OCI-LY7 (cell line): Measurements from ENCODE around the gene NFATC4. TPM values are rescaled to one million over a fixed set of nuclear protein-coding genes. Genes with fewer than 3 reads are reported as not detected.

ENCODE experiments used
- BruUV-seq: library from RNA; stranded (reverse); fragments of 400-500 nt; replicated peaks from 2 replicates; lab custom pipeline; 2021; lab: Mats Ljungman, UMichigan
- CTCF ChIA-PET: fragments of 300-600 bp; sonication (Branson Sonifier 250); formaldehyde crosslinking; loops from one replicate; lab custom pipeline; 2022; ENCODE audit warnings: antibody characterized with exemption; ENCODE audit not compliant: unreplicated experiment; lab: Charles Lee
- POLR2A ChIA-PET: fragments of 300-600 bp; sonication (Branson Sonifier 250); formaldehyde crosslinking; loops from one replicate; lab custom pipeline; 2022; ENCODE audit warnings: antibody characterized with exemption; lab: Charles Lee
- DNase-seq: peaks from one replicate; pipeline ENCODE4 v3.0.0-alpha.2; 2015; ENCODE audit warnings: low spot score
- H2AFZ ChIP-seq: fragments of 200-600 bp; sonication (generic), shearing (Covaris generic); 2 replicates; pipeline ENCODE4 v1.6.1; 2014; ENCODE audit warnings: mild to moderate bottlenecking, antibody characterized with exemption, low read length, moderate library complexity
- H3K27ac ChIP-seq: fragments of 200-600 bp; sonication (generic); 2 replicates; pipeline ENCODE4 v1.5.1; 2014; ENCODE audit warnings: mixed run types, low read depth, mild to moderate bottlenecking, moderate library complexity, low read length, inconsistent platforms; ENCODE audit not compliant: poor library complexity, severe bottlenecking
- H3K36me3 ChIP-seq: fragments of 200-600 bp; sonication (generic); 2 replicates; pipeline ENCODE4 v1.6.1; 2014; ENCODE audit warnings: mild to moderate bottlenecking, antibody characterized with exemption, low read length, moderate library complexity, mixed read lengths; ENCODE audit not compliant: insufficient read depth
- H3K4me1 ChIP-seq: fragments of 200-600 bp; sonication (generic); 2 replicates; pipeline ENCODE4 v1.5.1; 2014; ENCODE audit warnings: mild to moderate bottlenecking, low read length; ENCODE audit not compliant: insufficient read depth, poor library complexity, severe bottlenecking
- H3K4me2 ChIP-seq: fragments of 200-600 bp; sonication (generic); 2 replicates; pipeline ENCODE4 v1.6.1; 2014; ENCODE audit warnings: mild to moderate bottlenecking, low read length
- H3K4me3 ChIP-seq: fragments of 200-600 bp; sonication (generic); 2 replicates; pipeline ENCODE4 v1.5.1; 2014; ENCODE audit warnings: mild to moderate bottlenecking, low read depth, low read length; ENCODE audit not compliant: poor library complexity, severe bottlenecking
- H3K79me2 ChIP-seq: fragments of 200-600 bp; sonication (generic); 2 replicates; pipeline ENCODE4 v1.6.1; 2016; ENCODE audit warnings: low read depth, mild to moderate bottlenecking, low read length, moderate library complexity, mixed read lengths; ENCODE audit not compliant: insufficient read depth
- H3K9me2 ChIP-seq: fragments of 200-600 bp; sonication (generic); 2 replicates; pipeline ENCODE4 v1.6.1; 2016; ENCODE audit warnings: mild to moderate bottlenecking, low read length, mixed read lengths; ENCODE audit not compliant: insufficient read depth
- H3K9me3 ChIP-seq: fragments of 200-600 bp; sonication (generic); 2 replicates; pipeline ENCODE4 v1.6.1; 2014; ENCODE audit warnings: mild to moderate bottlenecking, mixed run types, low read length, mixed read lengths
- H4K20me1 ChIP-seq: fragments of 200-600 bp; sonication (generic); 2 replicates; pipeline ENCODE4 v1.6.1; 2014; ENCODE audit warnings: mild to moderate bottlenecking, antibody characterized with exemption, low read length, moderate library complexity, mixed read lengths; ENCODE audit not compliant: insufficient read depth
- CTCF ChIP-seq: fragments of 200-600 bp; sonication (generic); conservative IDR thresholded peaks from 2 replicates; pipeline ENCODE4 v1.5.1; 2014; ENCODE audit warnings: mild to moderate bottlenecking, antibody characterized with exemption, low read length, moderate library complexity, mixed read lengths
- EZH2phosphoT487 ChIP-seq: fragments of 200-600 bp; sonication (generic); IDR thresholded peaks from 2 replicates; pipeline ENCODE4 v1.6.1; 2018; ENCODE audit warnings: low read depth, borderline replicate concordance, mild to moderate bottlenecking, mixed run types, antibody characterized with exemption, low read length, moderate library complexity, mixed read lengths
- intact Hi-C: fragments of 100-400 bp; cut with micrococcal nuclease; formaldehyde crosslinking; loops from one replicate; pipeline ENCODE4 v1.10.0; 2022; ENCODE audit not compliant: unreplicated experiment
- total RNA-seq, 2 experiments: library from RNA; depleted of rRNA in 1 of 2; stranded (reverse); fragments of >200 nt in 1 of 2; shearing (Covaris generic) in 1 of 2; gene quantifications; 2 replicates each; pipeline ENCODE4 v1.2.3, GENCODE V29; 2014 to 2022

The NFATC4 gene
- total RNA-seq, 2 experiments from 2014 or later = 72.2 to 96.6 TPM

- ChIA-PET CTCF (interaction anchor here (0.6 kb wide), 2 partner anchors 15 to 121 kb away, joined by 3 read pairs; partner anchors contain the start of gene CIDEB), POLR2A (no interaction called here)
- no TSS peak for BruUV-seq
- Histone ChIP-seq H3K4me1 (peaks cover 7% of the 10 kb centered on the region), H3K4me2 (no peak overlapping the region), H3K4me3 (no peak overlapping the region), H4K20me1 (no peaks in the 10 kb centered on the region), H3K36me3 (no peaks in the 10 kb centered on the region), H3K9me3 (no peaks in the 10 kb centered on the region), H2AFZ (no peak overlapping the region), H3K27ac (no peak overlapping the region), H3K79me2 (no peaks in the 10 kb centered on the region), H3K9me2 (no peaks in the 10 kb centered on the region)
- intact Hi-C loops = no loop called here
- TF ChIP-seq CTCF (no peak), EZH2phosphoT487 (no peak)
- DNase-seq = no peak
These were observed 45.3 kb upstream of the NFATC4 start for GRCh38 chr14:24322672-24323071.

GRCh38 chr14:24323341-24323740 is 44.6 kb upstream of the NFATC4 start:
- Histone ChIP-seq H3K4me2 (no peak overlapping the region), H3K79me2 (no peaks in the 10 kb centered on the region), H3K27ac (no peak overlapping the region), H3K36me3 (no peaks in the 10 kb centered on the region), H4K20me1 (no peaks in the 10 kb centered on the region), H3K9me3 (no peaks in the 10 kb centered on the region), H3K4me1 (peaks cover 7% of the 10 kb centered on the region), H3K9me2 (no peaks in the 10 kb centered on the region), H2AFZ (no peak overlapping the region), H3K4me3 (no peak overlapping the region)
- TF ChIP-seq CTCF = no peak
- no peak for TF ChIP-seq EZH2phosphoT487
- no TSS peak for BruUV-seq
- no peak for DNase-seq
- ChIA-PET POLR2A (no interaction called here), CTCF (no interaction called here)
- intact Hi-C loops = no loop called here

GRCh38 chr14:24324024-24324423 is 44.0 kb upstream of the NFATC4 start:
- H3K4me3 ChIP-seq = no peak overlapping the region
- no peaks in the 10 kb centered on the region for H3K79me2 ChIP-seq
- no peaks in the 10 kb centered on the region for H4K20me1 ChIP-seq
- H2AFZ ChIP-seq = no peak overlapping the region
- H3K36me3 ChIP-seq = no peaks in the 10 kb centered on the region
- intact Hi-C loops = no loop called here
- H3K4me2 ChIP-seq = no peak overlapping the region
- no peaks in the 10 kb centered on the region for H3K9me2 ChIP-seq
- CTCF ChIA-PET = interaction anchor here (0.6 kb wide), 1 partner anchor 24 kb away, joined by 4 read pairs; no protein-coding TSS in a partner anchor
- H3K4me1 ChIP-seq = peaks cover 7% of the 10 kb centered on the region
- no peaks in the 10 kb centered on the region for H3K9me3 ChIP-seq
- no peak for TF ChIP-seq CTCF
- TF ChIP-seq EZH2phosphoT487 = no peak
- POLR2A ChIA-PET = no interaction called here
- no peak overlapping the region for H3K27ac ChIP-seq
- no peak for DNase-seq
- BruUV-seq = no TSS peak
